Esophagus squamous epithelium (tissue), 5 donors: ENCODE measurements around the gene HOXB9. TPM values are rescaled to one million over a fixed set of nuclear protein-coding genes. Genes with fewer than 3 reads are reported as not detected.

Experiments
- DNase-seq: peaks from one replicate; lab custom pipeline; 2025; lab: John Stamatoyannopoulos, UW
- H3K27ac ChIP-seq, 4 donors: fragments of 200-600 bp; sonication (generic); one replicate each; pipeline ENCODE4 v1.5.1; 2016 to 2019; ENCODE audit warnings: mild to moderate bottlenecking in 1 of 4
- H3K27me3 ChIP-seq, 4 donors: fragments of 200-600 bp; sonication (generic); 1 replicate in 3 of 4; 2 replicates in 1 of 4; pipeline versions ENCODE4 v1.5.1 to v1.6.0; 2017 to 2021; ENCODE audit warnings: antibody characterized with exemption in 1 of 4
- H3K36me3 ChIP-seq, 3 donors: fragments of 200-600 bp; sonication (generic); one replicate each; pipeline ENCODE4 v1.5.1; 2016 to 2019
- H3K4me1 ChIP-seq, 3 donors: fragments of 200-600 bp; sonication (generic); one replicate each; pipeline ENCODE4 v1.5.1; 2017 to 2019
- H3K4me3 ChIP-seq, 4 donors: fragments of 200-600 bp; sonication (generic); 1 replicate in 3 of 4; 2 replicates in 1 of 4; pipeline ENCODE4 v1.5.1; 2016 to 2019; ENCODE audit warnings: mild to moderate bottlenecking in 2 of 4, moderate library complexity in 1 of 4
- H3K9me3 ChIP-seq, 3 donors: fragments of 200-600 bp; sonication (generic); one replicate each; pipeline ENCODE4 v1.5.1; 2016 to 2019
- CTCF ChIP-seq, 6 experiments: fragments of 450-650 bp in 4 of 6; fragments of 200-600 bp in 2 of 6; sonication (generic) in 2 of 6; IDR thresholded peaks; one replicate each; pipeline ENCODE4 v1.5.1; 2016 to 2019; ENCODE audit warnings: antibody characterized with exemption in 6 of 6, mild to moderate bottlenecking in 4 of 6, moderate library complexity in 4 of 6
- POLR2A ChIP-seq, 4 donors: fragments of 450-650 bp; IDR thresholded peaks; one replicate each; pipeline ENCODE4 v1.6.1; 2017; ENCODE audit warnings: antibody characterized with exemption in 4 of 4, mild to moderate bottlenecking in 4 of 4, moderate library complexity in 3 of 4
- WGBS, 2 donors: methylation state at CpG; one replicate each; pipeline ENCODE4 v1.1.5; 2018; 5-methylcytosine and 5-hydroxymethylcytosine counted together
- intact Hi-C: fragments of 100-400 bp; cut with DNase I; formaldehyde crosslinking; loops from one replicate; pipeline ENCODE4 v1.15.0; 2022
- total RNA-seq, 4 donors: library from RNA; depleted of rRNA; stranded (reverse); fragments of >200 nt; gene quantifications; one replicate each; pipeline ENCODE4 v1.1.0, GENCODE V29; 2016
- donor health status: DM: yes; HTN: yes; CAD: no.

HOXB9 gene
- total RNA-seq, 4 donors from 2014 or later: not detected

DNA sequence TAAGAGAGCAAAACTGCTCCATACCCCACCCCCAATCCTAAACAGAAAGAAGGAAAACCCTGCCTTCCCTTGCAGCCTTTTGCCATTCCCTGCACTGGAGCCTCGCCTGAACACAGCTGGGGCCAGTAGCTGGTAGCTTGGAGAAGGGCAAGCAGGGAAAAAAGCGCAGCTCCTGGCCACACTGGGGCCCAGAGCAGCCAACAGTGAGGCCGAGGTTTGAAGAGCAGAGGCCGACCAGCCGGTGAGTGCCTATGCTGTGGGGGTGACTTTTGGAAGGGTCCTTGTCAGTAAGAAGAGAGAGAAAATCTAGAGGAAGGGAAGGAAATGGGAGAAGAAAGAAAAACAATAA is 3.2 kb upstream of the HOXB9 start:
- intact Hi-C loops: no loop called here
- H3K36me3 ChIP-seq: no peaks in the 10 kb centered on the region
- peaks cover 22 to 40% (median 23%) of the 10 kb centered on the region in 3 donors for H3K4me1 ChIP-seq
- no peak for DNase-seq
- H3K27me3 ChIP-seq: peaks cover 39 to 100% (median 85%) of the 10 kb centered on the region in 4 donors
- WGBS, 2 donors: 37 to 43% methylated on average over 4 of the region's 5 CpGs
- H3K27ac ChIP-seq: no peak overlapping the region
- no peak overlapping the region for H3K4me3 ChIP-seq
- H3K9me3 ChIP-seq: no peaks in the 10 kb centered on the region
- TF ChIP-seq CTCF (IDR thresholded peaks at IDR 0.05): no peak
- TF ChIP-seq POLR2A (IDR thresholded peaks at IDR 0.05): no peak

DNA sequence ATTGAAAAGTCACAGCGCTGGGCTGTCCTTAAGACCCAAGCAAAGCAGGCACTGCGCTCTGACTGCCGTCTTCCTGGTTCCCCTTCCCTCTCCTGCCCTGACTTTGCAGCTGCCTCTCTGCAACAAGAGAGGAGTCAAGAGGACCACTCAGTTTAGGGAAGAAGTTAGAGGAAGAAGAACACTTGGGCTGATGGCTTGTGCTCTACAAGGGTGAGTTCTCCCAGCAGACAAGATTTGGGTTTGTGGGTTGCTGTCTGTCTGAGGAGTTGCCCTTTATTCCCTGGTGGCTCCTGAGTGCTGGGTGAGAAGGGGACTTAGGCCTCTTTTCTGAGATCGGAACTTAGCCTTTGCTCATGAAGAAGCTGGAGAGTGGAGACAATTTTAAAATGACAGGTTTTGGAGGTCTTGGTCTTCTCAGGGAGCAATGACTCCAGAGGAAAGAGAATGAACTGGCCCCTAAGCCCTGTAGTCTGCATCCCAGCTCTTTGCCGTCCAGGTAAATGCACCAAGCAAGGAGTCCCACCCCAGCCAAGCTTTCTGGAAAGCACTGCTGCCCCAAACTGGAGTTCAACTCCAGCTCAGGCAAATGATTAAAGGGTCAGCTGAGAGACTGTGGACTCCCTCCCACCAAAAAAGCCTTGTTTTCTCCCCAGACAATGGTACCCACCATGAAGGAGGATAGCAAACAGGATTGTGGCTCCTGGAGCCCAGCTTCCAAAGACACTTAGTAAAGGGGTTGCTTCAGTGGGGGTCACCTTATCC is 2.7 kb upstream of the HOXB9 start:
- Histone ChIP-seq H3K9me3 (no peaks in the 10 kb centered on the region), H3K27ac (no peak overlapping the region), H3K4me1 (peaks cover 22 to 35% (median 23%) of the 10 kb centered on the region in 3 donors), H3K4me3 (no peak overlapping the region), H3K27me3 (peaks cover 38 to 100% (median 83%) of the 10 kb centered on the region in 4 donors), H3K36me3 (no peaks in the 10 kb centered on the region)
- no peak for TF ChIP-seq POLR2A (IDR thresholded peaks at IDR 0.05)
- TF ChIP-seq CTCF (IDR thresholded peaks at IDR 0.05): no peak
- intact Hi-C loops: no loop called here
- DNase-seq: no peak
- 18 to 23% methylated on average over 4 to 5 of the region's 5 CpGs for WGBS, 2 donors

- H3K36me3 ChIP-seq: no peaks in the 10 kb centered on the region
- H3K4me3 ChIP-seq: no peak overlapping the region
- 27 to 33% methylated on average over 13 to 21 of the region's 27 CpGs for WGBS, 2 donors
- intact Hi-C loops: no loop called here
- H3K9me3 ChIP-seq: no peaks in the 10 kb centered on the region
- peaks cover 33 to 100% (median 84%) of the 10 kb centered on the region in 4 donors for H3K27me3 ChIP-seq
- DNase-seq: no peak
- TF ChIP-seq POLR2A (IDR thresholded peaks at IDR 0.05): no peak
- TF ChIP-seq CTCF (IDR thresholded peaks at IDR 0.05): no peak
- peaks cover 22 to 26% (median 23%) of the 10 kb centered on the region in 3 donors for H3K4me1 ChIP-seq
- no peak overlapping the region for H3K27ac ChIP-seq
Measured at GRCh38 chr17:48627623-48628521, 1.7 kb upstream of the HOXB9 start.

DNA sequence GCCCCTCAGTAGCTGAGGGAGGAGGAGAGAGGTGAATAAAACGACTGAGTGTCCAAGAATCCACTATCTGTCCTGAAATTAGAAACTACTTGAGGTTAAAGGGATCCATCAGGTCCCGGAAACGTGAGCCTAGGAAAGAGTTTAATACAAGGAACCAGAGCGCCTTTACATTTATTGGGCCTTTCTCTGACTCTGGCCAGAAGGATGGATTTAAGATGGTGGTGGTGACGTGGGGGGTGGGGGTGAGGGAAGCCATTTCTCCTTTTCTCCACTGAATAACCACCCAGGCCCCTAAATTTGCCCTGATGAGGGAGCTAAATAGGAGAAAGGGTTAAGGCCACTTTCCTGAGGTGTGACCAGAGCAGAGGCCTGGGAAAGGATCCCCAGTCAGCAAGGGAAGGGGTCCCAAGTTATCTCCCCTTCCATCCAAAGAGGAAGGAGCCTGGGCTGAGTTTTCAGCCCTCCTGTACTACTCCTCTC is 1.0 kb upstream of the HOXB9 start:
- no peak for TF ChIP-seq CTCF (IDR thresholded peaks at IDR 0.05)
- TF ChIP-seq POLR2A (IDR thresholded peaks at IDR 0.05): no peak
- DNase-seq: no peak
- no peaks in the 10 kb centered on the region for H3K9me3 ChIP-seq
- peaks cover 22 to 26% (median 23%) of the 10 kb centered on the region in 3 donors for H3K4me1 ChIP-seq
- peaks cover 33 to 100% (median 81%) of the 10 kb centered on the region in 4 donors for H3K27me3 ChIP-seq
- intact Hi-C loops: no loop called here
- no peak overlapping the region for H3K4me3 ChIP-seq
- WGBS, 2 donors: 17 to 18% methylated on average over 5 of the region's 5 CpGs
- no peak overlapping the region for H3K27ac ChIP-seq
- H3K36me3 ChIP-seq: no peaks in the 10 kb centered on the region
